AG04449 (cell line): ENCODE results near the gene PRKAG2.
"Not testable (repeated sequence)": the region's sequence is repeated elsewhere in the genome, so short reads cannot be mapped to it uniquely, and the experiment has no call there.

ENCODE experiments used
- CTCF ChIA-PET: fragments of 350-600 bp; formaldehyde crosslinking; extraction: SDS; loops from one replicate; lab custom pipeline; 2021; ENCODE audit warnings: antibody characterized with exemption; lab: Yijun Ruan, JAX
- POLR2A ChIA-PET: fragments of 400-600, 350-600 bp; formaldehyde crosslinking; extraction: SDS; loops from one replicate; lab custom pipeline; 2020; ENCODE audit warnings: antibody characterized with exemption, inconsistent platforms; lab: Yijun Ruan, JAX
- DNase-seq: peaks from one replicate; pipeline ENCODE4 v3.0.0-alpha.2; 2010; ENCODE audit warnings: low read depth, low spot score
- H3K4me3 ChIP-seq: 2 replicates; pipeline ENCODE4 v1.5.1; 2011; ENCODE audit warnings: low read depth, mild to moderate bottlenecking, control low read depth, low read length
- CTCF ChIP-seq: IDR thresholded peaks from one replicate; pipeline ENCODE4 v1.5.1; 2011; ENCODE audit warnings: mild to moderate bottlenecking, moderate library complexity, low read length, control low read depth, inconsistent platforms; ENCODE audit not compliant: insufficient read depth; ENCODE audit errors: missing control alignments

PRKAG2 gene

GRCh38 chr7:151748733-151749132 is 128.2 kb downstream of the PRKAG2 start:
- TF ChIP-seq CTCF: no peak
- H3K4me3 ChIP-seq: no peak overlapping the region
- ChIA-PET POLR2A (no interaction called here), CTCF (interaction anchor here (0.9 to 13.9 kb wide), 4 partner anchors 8 to 434 kb away, joined by 3 to 113 read pairs (median 3); no protein-coding TSS in a partner anchor)
- no peak for DNase-seq

- POLR2A ChIA-PET, H3K4me3 ChIP-seq: not testable (repeated sequence)
- CTCF ChIA-PET: interaction anchor here (1.3 to 13.9 kb wide), 2 partner anchors 9 to 178 kb away, joined by 3 to 113 read pairs; no protein-coding TSS in a partner anchor
Measured at GRCh38 chr7:151748021-151748420, 128.9 kb downstream of the PRKAG2 start.

GRCh38 chr7:151745706-151746105 is 131.2 kb downstream of the PRKAG2 start:
- ChIA-PET POLR2A (interaction anchor here (0.6 to 1.5 kb wide), 3 partner anchors 11 to 22 kb away, joined by 3 to 4 read pairs (median 3); no protein-coding TSS in a partner anchor), CTCF (interaction anchor here (1.2 to 13.9 kb wide), 9 partner anchors 10 to 396 kb away, joined by 3 to 113 read pairs (median 6); no protein-coding TSS in a partner anchor)
- H3K4me3 ChIP-seq: no peak overlapping the region
- no peak for TF ChIP-seq CTCF
- DNase-seq: no peak

More at GRCh38 chr7:151748021-151748420, 128.9 kb downstream of the PRKAG2 start:
- not testable (repeated sequence) for DNase-seq

- ChIA-PET CTCF (interaction anchor here (1.0 to 13.9 kb wide), 11 partner anchors 9 to 396 kb away, joined by 3 to 113 read pairs (median 5); no protein-coding TSS in a partner anchor), POLR2A (interaction anchor here (0.6 to 1.5 kb wide), 3 partner anchors 12 to 23 kb away, joined by 3 to 4 read pairs (median 3); no protein-coding TSS in a partner anchor)
- no peak overlapping the region for H3K4me3 ChIP-seq
- peak; percentile 61 for TF ChIP-seq CTCF
- DNase-seq: no peak
Measured at GRCh38 chr7:151744656-151745638, 132.0 kb downstream of the PRKAG2 start.

GRCh38 chr7:151744051-151744580 is 132.8 kb downstream of the PRKAG2 start:
- TF ChIP-seq CTCF: no peak
- POLR2A ChIA-PET: interaction anchor here (1.5 kb wide), 1 partner anchor 16 kb away, joined by 4 read pairs; no protein-coding TSS in a partner anchor

GRCh38 chr7:151743481-151743983 is 133.4 kb downstream of the PRKAG2 start:
- DNase-seq: no peak
- H3K4me3 ChIP-seq: no peak overlapping the region
- ChIA-PET CTCF (interaction anchor here (1.1 to 13.9 kb wide), 3 partner anchors 8 to 13 kb away, joined by 4 to 113 read pairs (median 21); no protein-coding TSS in a partner anchor), POLR2A (no interaction called here)
- TF ChIP-seq CTCF: no peak

More at GRCh38 chr7:151744051-151744580, 132.8 kb downstream of the PRKAG2 start:
- H3K4me3 ChIP-seq: no peak overlapping the region
- CTCF ChIA-PET: interaction anchor here (1.0 to 13.9 kb wide), 8 partner anchors 8 to 175 kb away, joined by 3 to 113 read pairs (median 6); no protein-coding TSS in a partner anchor
- no peak for DNase-seq
